Measurements from ENCODE around the gene NAB1.

DNA sequence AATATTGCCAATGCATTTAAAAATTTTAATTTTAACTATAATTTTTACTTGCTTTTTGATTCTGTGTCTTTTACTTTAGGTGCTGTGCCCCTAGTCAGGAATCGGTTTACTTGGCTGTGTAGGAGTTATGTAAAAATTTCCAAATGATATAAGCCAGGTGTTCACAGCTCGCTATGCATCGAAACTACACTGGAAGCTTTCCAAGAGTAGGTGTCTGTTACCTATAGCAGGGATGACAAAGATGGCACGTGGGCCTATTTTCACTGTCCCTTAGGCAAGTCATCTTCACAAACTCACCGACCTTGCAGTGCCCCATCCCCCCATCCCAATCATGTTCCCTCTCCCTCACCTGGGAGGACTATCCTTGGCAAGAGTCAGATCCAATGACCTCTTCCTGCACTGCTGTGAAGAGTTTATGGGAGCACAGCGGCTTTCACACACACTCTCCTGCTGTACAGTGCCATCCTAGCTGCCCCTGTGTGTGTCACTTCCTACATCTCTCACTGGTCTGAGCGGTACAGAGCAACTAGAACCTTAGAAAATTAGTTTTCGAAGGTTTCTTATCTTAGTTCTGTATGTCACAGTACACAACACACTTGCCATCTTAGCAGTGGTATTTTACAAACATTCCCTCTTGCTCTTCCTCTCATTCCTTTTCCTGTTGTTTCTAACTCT lies 49.2 kb upstream of the NAB1 start:
- TF ChIP-seq, protein P1, sequence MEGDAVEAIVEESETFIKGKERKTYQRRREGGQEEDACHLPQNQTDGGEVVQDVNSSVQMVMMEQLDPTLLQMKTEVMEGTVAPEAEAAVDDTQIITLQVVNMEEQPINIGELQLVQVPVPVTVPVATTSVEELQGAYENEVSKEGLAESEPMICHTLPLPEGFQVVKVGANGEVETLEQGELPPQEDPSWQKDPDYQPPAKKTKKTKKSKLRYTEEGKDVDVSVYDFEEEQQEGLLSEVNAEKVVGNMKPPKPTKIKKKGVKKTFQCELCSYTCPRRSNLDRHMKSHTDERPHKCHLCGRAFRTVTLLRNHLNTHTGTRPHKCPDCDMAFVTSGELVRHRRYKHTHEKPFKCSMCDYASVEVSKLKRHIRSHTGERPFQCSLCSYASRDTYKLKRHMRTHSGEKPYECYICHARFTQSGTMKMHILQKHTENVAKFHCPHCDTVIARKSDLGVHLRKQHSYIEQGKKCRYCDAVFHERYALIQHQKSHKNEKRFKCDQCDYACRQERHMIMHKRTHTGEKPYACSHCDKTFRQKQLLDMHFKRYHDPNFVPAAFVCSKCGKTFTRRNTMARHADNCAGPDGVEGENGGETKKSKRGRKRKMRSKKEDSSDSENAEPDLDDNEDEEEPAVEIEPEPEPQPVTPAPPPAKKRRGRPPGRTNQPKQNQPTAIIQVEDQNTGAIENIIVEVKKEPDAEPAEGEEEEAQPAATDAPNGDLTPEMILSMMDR (IDR thresholded peaks at IDR 0.05; ENCODE audit: borderline replicate concordance, extremely low read depth, low read length, poor library complexity, severe bottlenecking), result no peak
- TF ChIP-seq EZH2 (IDR thresholded peaks at IDR 0.05; ENCODE audit: borderline replicate concordance, low read depth, low read length, severe bottlenecking), result no peak
